CD4-positive, alpha-beta T cell treated with Interleukin-4 for 1 hour (primary cell): ENCODE results near the gene NAV1.

ENCODE experiments used
- DNase-seq, 2 donors: peaks; one replicate each; pipeline ENCODE4 v3.0.0-alpha.2; 2020 to 2022

NAV1 gene

DNA sequence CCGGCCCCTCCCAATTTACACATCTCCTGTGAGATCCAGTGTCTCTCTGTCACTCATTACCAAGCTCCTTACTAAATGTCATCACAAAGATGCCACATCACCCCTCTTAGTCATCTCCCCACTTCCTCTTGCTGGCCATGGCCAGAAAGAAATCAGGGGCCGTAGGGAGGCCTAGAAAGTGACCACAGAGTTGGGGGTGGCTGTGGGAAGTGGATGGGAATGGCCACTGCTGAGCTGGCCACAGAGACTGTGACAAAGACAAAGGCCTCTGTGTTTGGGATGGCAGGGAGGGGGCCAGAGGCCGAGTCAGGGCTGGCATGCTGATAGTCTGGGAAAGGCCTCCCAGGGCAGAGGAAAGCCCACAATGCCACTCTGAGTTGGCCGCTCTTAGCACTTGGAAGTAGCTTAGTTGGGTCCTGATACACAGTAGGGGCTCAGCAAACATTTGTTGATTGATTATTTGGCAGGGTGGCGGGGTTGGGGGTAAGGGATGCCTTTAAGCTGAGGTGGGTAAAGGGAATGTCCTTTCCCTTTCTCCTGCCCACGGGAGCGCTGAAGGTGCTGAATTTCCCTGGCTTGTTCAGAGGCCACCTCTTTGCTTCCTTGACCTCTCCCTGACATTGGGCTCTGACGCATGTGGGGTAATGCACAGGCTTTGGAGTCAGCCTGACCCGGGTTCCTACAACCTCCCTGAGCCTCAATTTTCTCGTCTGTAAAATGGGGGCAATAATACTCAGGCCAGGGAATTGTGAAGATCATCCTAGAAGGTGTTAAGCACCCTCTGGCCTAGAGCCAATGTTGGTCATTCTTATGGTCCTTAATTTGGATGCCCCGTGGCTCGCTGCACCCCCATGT, 13.2 kb downstream of the NAV1 start:
- peak in 1 of 2 donors; percentile 62 for DNase-seq

DNA sequence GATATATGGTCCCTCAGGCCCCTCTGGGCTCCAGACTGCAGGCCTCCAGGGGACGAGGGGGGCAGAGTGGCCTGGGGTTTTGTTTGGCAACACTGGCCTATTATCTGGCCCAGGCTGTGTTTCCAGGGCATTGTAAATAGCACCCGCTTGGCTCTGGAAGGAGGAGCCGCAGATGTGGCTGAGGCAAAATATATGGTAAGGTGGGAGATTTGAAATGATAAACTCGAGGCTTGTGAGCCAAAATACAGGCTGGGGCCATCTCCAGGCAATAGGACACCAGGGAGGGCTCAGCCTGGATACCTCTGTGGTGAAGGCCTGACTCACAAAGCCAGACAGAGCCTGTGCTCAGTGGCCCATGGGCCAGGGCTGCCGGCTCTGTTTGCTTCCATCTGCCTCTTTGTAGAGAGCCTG, 14.0 kb downstream of the NAV1 start:
- no peak for DNase-seq

DNA sequence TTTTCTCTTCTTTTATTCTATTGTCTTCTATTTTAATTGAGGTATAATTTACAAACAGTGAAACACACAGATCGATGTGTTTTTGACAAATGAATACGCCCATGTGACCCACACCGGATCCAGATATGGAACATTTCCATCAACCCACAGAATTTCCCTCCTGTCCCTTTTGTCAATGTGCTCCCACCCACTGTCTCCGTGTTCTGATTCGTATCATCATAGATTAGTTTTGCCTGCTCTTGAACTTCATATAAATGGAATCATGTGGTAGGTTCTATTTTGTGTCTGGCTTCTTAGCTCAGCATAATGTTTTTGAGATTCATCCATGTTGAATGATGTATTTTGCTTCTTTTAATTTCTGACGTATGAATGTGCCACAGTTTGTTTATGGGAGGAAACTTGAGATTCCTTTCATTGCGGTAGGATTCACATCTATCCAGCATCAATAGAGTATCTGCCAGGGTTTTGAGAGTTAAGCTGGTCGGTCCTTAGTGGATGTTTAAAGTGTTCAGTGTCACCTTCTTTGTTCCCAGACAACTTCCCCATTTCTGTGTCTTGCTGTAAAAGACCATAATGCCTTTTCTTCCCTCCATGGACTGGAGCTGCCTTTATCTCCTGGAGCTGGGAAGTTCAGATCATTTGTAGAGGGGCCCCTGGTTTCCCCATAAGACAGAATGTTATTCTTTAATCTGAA, 14.7 kb downstream of the NAV1 start:
- no peak for DNase-seq

DNA sequence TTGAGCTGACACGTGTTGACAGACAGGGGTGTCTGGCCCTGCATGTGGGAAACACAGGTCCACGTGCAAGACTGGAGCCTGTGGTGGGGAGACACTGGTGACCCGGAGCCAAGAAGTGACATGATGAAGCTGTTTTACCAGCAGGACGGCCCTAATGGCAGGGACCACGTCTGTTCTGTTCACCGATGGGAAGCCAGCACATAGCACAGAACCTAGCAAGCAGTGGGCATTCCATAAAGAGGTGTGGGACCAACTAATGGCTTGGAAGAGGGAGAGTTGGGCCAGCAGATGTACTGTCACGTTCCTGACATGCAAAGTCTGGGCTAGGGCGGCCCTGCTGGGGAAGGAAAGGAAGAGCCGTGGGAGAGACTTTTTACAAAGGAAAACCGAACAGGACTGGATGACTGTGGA, 15.3 kb downstream of the NAV1 start:
- DNase-seq = no peak

DNA sequence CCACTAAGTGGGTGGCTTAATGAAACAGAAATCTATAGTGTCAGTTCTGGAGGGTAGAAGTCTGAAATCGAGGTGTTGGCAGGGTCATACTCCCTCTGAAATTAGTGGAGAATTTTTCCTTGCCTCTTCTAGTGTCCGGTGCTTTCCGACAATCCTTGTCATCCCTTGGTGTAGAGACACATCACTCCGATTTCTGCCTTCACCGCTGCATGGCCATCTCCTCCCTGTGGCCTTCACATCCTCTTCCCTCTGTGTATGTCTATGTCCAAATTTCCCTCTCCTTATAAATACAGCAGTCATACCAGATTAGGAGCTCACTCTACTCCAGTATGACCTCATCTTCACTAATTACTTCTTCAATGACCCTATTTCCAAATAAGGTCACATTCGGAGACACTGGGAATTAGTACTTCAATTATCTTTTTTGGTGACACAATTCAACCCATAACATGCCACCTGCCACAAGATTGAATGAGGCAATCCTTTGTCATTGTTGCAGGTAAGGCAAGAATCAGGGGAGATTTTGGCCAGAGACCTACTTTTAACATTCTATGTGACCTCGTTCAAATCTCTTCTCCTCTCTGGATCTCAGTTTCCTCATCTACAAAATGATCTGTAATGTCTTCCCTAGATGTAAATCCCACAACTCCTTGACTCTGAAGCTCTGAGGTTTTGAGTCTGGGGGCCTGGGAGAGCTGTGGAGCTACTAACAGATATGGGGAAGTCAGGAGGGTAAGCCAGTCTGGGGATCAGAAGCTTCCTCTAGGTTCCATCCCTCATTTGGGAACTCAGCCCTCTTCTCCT, 16.1 kb downstream of the NAV1 start:
- DNase-seq = no peak

DNA sequence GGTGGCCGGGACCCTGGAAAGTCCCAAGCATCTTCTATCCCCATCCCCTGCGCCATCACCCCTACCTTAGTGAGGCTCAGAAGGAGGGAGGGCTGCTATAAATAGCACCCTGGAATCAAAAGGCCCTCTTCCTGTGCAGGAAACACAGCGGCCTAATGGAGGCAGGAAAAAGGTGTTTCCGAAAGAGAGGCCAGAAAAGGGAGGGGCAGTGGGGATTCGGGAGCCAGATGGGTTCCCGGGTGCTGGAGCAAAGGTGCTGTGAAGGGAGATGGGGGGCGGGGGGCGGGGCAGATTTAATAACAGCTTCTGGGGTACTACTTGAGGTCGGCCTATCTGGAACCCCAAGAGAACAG, 16.6 kb downstream of the NAV1 start:
- DNase-seq = no peak

DNA sequence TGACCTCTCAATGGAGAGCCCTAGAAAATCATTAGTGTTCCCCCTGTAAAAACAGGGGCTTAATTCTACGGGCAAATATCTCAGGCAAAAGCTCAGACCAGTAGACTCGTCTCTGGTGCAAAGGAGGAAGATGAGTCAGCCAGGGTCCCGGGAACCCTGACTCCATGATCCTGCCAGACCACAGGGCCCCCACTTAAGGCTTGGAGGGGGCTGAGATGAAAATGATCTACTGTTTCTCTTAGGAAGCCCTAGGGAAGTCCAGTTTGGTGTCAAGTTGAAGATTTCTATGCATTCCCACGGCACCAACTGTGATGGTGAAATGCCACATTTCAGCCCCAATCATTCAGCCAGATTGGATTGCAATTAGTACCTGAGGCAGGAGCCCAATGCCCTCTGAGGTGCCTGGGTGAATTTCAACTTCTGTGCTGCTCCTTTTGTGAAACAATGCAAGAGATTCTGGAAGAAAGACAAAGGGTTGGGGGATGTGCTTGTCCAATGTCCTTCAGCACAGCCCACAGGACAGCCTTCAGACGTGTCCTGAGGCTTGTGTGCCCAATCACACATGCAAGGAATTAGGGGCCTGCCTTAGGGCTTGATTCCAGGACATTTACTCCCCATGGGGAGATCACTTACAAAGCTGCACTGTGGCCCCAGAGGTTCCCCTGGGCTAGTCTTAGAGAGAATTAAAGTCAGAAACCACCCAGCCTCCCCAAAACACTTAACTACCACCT, 18.1 kb downstream of the NAV1 start:
- DNase-seq = no peak

DNA sequence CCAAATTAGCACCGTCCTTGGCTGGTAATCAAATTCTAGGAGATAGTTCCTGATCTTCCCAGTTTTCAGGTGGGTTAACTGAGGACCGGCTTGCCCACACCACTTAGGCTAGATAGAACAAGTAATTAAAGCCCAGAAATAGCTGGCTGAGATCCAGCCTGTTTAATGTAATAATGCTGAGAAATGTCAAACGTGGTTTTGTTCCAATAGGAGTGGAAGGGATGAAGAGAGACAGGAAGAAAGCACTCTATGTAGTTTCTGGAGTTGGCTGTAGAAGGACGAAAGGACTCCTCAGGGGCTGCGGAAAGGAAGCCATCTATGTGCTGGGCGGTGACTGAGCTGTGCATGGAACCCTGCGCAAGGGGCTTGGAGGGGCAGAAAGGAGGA, 18.6 kb downstream of the NAV1 start:
- DNase-seq = no peak

DNA sequence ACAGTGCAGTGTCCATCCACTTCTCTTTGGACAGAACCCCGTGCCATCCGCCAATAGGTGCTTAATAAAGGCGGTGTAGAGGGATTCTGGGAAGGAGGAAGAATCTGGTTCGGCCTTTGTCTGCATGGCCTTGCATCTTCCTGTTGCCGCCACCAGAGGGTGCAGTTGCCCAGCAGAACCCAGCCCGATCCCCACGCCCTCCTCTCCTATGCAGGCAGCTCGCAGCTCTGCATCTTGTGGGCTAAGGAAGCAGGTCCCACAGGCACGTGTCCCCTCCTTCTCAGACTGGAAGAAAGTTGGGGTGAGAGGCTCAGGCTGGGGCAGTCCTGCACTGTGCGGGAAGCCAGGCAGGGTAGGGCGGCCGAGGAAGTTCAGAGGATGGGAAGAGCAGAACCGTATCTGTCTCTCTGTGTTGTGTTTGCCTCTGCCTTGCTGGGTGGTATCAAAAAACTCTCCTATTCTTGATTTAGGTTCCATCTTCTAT, 20.8 kb downstream of the NAV1 start:
- DNase-seq = peak; percentile 60 to 67

DNA sequence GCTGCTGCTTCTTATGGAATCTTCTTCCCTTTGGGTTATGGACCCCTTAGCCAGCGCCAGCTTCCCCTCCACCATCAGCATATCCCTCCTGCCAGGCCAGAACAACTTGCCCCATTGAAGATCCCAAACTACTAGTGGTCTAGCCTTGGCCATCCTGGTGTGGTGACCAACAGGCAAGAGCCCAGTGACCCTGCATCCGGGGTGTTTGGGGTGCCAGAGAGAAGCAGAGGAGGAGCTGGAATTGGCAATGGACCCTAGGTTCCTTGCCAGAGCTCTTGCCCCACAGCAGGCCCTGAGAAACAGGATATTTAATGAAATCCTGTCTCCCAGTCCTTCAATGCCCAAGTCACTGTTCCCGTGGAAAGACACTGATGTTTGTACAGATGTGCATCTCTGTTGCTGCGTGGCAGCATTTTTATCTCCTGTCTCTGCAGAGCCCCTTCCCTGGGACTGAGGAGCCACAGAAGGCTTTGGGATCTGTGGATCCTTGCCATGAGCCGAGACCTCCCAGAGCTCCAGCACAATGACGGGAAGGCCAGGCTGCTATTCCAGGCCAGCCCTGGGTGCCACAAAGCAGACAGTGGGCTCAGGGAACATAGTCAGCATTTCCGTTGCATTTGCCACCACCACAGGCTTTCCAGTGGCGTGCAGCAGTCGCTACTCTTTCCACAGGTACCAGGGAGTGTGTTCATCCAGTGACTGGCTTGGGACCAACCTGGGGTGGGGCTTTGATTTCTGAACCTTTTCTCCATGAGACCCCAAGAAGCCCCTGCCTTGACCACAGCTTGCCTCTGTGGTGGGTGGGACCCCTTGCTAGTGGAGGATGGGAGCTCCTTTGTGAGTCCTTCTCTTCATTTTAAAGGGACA, 21.6 kb downstream of the NAV1 start:
- DNase-seq = no peak

DNA sequence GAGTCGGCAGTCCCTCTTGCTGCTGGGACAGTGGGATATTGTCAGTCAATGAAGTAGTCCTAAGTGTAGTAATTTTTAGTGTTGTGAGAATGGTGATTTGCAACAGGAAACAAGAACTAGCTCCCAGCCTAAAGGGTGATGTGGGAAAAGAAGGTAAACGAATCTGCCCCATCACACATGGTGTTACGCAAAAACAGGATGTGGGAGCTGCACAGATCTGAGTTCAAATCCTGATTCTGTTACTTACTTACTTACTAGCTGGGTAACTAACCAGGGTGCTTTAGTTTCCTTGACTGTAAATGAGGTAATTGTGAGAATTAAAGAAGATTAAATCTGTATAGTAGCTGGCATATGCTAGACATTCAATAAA, 22.3 kb downstream of the NAV1 start:
- DNase-seq = no peak

DNA sequence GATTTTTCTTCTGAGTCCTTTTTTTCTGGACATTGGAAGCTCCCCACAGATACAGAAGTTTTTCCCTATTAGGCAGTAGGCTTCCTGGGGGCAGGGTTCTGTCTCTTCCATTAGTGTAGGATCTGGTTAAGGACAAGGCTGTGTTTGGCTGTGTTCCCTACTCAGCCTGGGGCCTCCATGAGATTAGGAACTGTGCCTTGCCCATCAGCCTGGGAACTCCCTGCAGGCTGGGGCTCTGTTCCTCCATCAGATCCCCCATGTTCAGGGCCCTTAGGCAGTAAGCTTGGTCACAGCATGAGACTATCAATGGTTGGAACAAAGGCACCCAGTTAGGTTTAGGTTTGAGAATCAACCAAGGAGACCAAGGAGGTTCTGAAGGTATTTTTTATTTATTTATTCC, 22.7 kb downstream of the NAV1 start:
- DNase-seq = no peak

DNA sequence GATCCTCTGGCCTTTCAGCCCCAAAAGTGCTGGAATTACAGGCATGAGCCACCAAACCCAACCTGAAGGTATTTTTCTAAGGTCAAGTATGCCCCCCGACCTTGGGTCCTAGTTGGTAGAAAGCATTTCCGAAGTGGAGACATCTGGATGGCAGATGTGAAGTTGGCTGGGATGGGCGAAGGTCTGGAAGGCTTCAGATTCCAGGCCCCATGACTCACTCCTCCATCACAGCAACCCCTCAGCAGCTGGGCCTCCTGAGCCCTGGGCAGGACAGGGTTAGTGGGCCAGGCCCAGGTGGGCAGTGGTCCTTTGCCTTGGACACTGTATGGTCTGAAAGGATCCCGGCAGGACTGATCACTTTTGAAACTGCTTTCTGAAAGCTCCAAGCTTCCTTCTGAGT, 23.3 kb downstream of the NAV1 start:
- DNase-seq = no peak

DNA sequence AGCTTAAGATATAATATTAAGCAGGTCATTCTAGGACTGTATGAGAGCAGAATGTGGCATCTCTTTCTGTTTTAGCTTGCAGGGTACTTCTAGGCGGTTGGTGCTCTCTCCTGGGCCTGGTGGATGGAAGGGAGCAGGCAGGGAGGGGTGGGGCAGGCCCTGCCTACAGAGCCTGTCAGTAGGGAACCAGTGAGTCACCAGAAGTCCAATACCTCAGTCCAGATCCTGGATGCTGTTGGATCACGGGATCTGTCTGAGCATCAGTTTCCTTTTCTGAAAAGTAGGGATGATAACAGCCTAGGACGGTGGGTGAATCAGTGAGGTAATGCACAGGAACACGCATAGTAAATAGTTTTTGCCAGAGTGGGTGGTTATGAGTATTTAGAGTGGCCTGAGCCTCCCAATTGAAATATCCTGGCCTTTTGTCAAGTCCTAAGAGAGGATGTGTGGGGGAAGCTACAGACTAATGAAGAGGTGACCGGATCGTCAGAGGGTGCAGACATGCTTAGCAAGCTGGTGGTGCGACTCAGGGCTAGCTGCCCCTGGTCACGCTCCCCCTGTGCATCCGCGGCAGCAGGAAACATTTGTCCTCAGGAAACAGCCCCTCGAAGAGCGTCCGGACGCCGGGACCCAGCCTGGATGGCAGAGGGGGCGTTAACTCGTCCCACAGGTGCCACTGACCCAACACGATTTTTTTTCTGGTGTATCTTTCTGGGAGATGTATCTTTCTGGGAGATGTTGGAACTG, 23.9 kb downstream of the NAV1 start:
- no peak for DNase-seq

DNA sequence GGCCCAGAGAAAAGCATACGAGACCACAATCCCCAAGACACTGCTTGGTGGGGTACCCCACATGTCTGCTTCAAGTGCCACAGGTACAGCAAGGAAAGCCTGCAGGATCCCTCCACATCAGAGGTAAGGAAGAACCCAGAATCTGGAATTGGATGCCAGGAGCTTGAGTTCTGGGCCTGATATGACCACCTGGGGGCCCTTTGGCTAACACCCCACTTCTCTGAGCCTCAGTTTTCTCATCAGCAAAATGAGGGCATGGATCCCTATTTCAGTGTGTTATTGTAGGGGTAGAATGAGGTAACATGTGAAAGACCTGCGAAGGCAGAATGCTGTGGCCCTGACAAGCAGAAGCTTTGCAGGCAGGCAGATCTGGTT, 24.5 kb downstream of the NAV1 start:
- no peak for DNase-seq

DNA sequence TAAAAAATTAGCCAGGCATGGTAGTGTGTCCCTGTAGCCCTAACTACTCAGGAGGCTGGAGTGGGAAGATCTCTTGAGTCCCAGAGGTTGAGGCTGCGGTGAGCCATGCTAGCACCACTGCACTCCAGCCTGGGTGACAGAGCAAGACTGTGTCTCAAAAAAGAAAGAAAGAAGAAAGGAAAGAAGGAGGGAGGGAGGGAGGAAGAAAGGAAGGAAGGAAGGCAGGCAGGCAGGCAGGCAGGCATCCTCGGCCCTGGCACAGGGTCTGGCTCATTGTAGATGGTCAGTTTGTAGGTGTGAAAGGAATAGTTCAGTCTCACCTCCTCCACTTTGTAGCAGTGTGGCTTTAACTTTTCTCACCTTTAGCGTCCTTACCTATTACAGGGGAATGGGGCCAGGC, 25.0 kb downstream of the NAV1 start:
- DNase-seq = no peak

DNA sequence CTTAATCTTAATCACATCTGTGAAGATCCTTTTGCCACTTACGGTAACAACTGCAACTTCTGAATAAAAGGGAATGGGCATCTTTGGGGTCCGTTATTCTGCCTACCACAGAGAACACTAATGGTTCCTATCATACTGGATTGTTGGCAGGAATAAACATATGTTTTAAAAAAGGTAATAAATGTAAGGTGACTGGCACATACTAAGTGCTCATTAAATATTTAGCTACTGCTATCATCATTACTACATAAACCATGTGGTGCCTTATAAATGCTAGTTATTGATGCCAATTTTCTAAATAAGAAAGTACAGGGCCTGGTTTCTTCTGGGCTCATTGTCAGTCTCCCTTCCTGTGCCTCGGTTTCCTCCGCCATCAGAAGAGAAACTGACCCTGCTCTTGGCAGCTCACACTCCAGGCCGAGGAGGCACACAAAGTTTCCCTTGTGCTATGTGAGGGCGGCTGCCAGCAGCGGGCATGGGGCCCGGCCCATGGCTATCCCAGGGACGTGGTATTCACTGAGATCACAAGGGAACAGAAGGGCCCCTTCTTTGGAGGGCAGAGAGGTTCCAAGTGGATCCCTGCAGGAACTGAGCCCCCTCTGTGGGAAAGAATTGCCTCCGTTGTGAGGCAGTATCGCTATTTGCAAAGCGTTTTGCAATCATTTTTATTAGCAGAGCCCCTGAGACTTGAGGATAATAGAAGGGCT, 26.2 kb downstream of the NAV1 start:
- no peak for DNase-seq

DNA sequence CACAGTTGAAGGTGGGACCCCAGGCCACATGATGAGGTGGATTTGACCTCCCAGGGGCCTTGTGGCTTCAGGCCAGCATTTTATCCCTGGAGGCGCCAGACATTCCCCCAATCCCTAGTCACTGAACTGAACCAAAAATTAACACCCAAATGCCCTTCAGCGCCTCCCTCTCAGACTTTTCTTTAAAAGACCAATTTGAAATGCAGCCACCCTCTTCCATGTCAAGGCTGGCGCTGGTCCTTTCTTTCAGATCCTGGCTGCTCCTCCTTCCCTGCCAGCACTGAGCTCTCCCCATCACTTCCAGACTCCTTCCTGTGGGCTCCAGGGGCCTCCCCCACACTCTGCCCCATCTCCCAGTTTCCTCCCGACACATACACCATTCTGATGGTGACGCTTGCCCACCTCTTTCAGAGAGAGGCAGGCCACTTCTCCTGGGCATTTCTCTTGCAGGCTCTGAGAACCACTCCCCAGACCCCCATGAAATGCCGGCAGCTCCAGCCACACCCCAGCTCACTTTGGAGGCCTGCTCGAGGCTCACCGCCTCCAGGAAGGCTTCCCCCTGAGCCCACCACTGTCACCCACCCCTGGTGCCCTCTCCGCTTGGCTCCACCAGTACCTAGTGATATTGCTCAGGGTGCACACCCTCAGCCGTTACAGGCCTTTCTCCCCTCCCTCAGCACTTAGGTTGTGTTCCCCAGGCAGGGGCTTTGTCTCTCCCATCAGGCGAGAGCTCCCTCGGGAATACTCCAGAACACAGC, 27.0 kb downstream of the NAV1 start:
- DNase-seq = no peak

DNA sequence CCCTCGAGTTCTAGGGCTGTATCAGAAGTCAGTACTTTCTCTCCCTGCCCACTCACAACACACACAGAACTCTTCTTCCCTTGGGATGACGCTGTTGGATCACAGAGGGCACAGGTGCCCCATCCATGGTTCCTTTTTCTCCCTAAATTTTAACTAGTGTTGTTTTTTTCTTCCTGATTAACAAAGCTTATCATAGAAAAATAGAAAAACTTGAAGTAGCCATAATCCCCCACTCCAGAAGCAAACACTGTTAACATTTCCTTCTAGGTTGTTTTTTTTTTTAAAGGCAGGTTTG, 27.5 kb downstream of the NAV1 start:
- no peak for DNase-seq
